Muscle of arm (tissue), 12 donors: Measurements from ENCODE around the gene PPP2R5E. TPM values are rescaled to one million over a fixed set of nuclear protein-coding genes. Genes with fewer than 3 reads are reported as not detected.

ENCODE experiments used
- DNase-seq: peaks from one replicate; pipeline ENCODE4 v3.0.0-alpha.2; 2013
- polyA plus RNA-seq, 12 donors: library from polyadenylated mRNA; unstranded; fragments of 120-200 nt; gene quantifications; one replicate each; pipeline ENCODE4 v1.2.1, GENCODE V29; 2013; ENCODE audit not compliant: insufficient read length in 12 of 12

Gene PPP2R5E
- polyA plus RNA-seq, 12 donors: 17.8 to 31.0 (median 24.8) TPM; not detected in 1

DNA sequence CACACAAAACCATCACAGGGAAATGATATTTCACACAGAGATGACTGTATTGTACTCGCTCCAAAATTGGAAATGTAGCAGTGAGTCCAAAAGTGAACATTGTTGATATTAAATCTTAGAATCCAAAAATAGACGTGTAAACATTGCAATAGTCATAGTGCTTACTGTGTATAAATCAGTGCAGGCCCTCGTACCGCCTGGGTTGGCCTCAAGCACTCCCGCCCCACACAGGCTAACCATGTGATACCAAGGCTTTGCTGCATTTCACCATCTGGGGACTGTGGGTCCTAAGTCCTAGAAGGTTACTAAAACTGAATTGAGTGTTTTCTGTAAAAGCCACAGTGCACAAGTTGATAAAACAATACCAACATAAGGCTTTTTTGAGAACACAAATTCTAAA lies 107.3 kb downstream of the PPP2R5E start:
- DNase-seq: no peak

DNA sequence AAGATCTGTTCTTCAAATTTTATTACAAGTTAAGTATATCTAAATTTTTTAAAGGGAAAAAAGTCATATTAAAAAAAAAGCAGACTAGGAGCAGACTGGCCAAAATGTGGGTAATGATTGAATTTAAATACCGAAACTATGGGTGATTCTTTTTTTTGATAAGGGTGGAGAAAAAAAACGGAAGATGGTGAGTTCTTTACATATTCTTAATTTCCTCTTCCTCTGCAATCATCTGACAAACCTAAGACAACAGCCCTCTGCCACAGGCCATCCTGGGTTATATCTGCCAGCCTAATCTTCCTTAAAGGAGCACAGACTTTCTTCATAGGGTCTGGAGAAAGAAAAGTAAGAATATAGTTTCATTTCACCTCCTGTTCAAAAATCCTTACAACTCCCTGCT lies 108.0 kb downstream of the PPP2R5E start:
- DNase-seq: no peak

DNA sequence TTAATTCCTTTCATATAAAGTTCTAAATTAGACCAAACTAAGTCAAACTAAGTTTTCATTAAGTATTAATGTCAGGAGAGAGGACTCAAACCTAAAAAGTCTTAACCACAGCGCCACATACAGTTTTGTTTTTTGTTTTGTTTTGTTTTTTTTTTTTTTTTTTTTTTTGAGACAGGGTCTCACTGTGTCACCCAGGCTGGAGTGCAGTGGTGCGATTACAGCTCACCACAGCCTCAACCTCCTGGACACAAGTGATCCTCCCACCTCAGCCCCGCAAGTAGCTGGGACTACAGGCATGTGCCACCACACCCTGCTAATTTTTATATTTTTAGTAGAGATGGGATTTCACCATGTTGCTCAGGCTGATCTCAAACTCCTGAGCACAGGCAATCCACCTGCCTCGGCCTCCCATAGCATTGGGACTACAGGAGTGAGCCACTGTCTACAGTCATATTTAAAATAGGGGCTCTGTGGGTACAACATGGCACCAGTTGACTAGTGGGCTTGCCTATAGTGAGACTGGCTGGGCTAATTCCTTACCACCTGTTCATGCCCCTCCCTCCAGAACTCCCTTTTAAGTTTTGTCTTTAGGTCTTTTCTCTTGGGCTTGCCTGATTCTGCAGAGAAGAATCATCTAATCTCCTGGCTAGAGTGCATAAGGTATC lies 110.2 kb downstream of the PPP2R5E start:
- no peak for DNase-seq

DNA sequence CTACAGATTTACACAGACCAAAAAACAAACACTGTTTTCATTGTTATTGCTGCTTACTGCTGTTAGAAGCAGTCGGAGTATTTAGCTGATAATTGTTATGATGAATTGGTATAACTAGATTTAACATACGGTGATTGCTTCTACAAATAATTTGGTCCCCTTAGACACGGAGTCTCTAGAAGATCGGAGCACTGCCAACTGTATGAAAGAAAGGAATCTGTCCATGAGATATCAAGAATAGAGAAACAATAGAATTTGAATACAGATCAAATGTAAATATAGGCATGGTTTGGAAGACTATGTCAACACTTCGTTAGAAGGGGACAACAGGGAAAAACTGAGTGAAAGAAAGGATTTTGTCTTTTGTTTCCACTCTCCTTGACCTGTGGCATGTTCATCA lies 110.9 kb downstream of the PPP2R5E start:
- no peak for DNase-seq

DNA sequence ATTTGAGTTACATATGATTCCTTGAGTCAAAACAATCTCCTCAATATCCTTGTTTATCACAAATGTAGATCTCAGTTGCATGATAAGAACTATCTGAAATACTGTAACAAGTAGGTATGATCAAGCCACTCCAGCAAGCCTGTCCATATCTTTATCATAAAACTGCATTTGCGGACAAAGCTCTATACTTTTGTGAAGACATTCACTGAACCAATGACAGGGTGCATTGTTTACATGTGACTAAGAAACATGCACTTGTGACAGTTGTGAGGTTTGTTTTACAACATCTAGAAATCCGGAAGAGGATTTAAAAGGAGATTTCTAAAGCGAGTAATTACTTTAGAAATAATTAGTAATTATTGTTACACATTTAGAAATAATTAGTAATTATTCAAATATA lies 111.7 kb downstream of the PPP2R5E start:
- no peak for DNase-seq

DNA sequence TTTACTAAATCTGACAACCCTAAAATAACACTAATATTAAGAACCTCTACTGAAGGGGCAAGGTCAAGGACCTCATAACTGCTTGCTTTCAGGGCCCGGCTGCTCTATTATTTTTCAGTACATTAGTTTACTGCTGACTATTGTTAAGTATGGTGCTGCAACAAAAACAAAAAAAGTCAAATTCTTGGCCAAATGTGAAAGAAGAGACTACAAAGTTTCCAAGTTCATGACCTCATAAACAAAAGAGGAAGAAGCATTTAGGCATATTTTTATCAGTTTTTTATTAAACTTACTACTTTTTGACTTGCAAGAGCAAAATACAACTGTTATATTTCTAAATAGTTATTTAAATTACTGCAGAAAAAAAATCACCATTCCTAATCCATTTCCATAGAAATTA lies 114.7 kb downstream of the PPP2R5E start:
- DNase-seq: no peak

DNA sequence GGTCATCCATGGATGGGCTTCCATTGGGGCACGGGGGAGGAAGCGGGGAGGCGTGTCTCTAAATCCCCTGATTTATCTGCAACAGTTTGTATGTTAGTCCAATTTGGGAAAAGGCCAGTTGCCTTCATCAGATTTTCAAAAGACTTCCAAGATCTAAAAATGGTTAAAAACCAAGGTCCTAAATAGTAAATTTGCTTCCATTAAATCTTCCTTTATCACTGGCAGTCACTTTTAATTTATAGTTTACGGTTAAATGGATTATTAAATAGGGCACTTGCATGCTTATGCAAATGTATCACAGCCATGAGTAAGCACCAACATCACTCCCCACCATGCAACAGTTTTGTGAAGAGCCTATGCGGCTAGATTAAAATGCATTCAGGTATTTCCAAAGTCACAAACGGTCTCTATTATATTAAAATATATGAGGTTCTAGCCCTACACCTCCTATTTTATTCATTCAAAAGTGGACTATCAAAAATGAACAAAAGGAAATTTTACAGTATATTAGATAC lies 116.3 kb downstream of the PPP2R5E start:
- no peak for DNase-seq

DNA sequence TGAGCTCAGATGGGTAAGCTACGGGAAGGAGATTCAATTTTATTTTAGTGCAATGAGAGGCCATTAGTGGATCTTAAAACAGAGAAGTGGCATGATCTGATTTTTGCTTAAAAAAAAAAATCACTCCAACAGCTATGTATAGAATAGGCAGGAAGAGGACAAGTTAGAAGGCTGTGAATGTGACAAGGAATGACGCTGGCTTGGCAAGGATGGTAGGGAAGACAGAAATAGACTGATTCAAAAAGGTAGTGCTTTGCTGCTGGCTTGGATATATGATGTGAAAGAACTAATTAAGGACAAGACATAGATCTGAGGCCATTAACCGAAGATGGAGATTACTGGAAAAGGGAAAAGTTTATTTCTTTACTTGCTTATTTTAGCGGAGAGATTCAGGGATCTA lies 119.3 kb downstream of the PPP2R5E start:
- no peak for DNase-seq

DNA sequence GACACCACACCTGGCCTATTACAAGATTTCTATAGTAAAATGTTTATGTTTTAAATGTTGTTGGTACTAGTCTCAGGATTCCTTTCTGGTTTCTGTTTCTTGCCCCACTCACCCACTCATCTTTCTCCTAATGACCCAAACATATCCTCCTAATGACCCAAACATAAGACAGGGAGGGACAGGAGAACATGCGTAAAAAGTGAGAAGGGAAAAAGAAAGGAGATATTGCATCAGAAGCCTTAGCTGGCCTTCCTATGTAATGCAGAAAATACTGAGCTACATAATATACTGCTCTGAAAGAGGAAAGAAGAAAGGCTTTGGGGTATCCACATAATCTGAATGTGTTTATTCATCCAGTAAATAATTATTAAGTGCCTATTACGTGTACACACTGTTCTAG lies 119.8 kb downstream of the PPP2R5E start:
- no peak for DNase-seq

DNA sequence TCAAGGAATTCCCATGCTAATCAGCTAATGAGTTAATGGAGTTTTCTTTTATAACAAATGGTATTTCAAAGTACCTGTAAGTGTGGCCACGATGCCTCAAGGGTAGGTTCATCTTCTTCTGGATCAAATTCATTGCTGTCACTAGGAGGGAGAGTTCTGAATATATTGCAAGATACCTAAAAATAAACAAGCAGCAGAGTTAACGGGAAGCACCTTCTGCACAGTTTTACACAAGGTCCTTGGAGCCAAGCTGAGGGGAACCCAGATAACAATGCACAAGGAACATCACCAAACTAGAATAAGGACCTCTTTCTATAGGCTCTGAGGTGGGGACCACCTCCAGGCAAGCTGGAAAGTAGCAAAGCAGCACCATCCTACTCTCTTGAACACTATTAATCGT lies 121.3 kb downstream of the PPP2R5E start:
- DNase-seq: no peak

DNA sequence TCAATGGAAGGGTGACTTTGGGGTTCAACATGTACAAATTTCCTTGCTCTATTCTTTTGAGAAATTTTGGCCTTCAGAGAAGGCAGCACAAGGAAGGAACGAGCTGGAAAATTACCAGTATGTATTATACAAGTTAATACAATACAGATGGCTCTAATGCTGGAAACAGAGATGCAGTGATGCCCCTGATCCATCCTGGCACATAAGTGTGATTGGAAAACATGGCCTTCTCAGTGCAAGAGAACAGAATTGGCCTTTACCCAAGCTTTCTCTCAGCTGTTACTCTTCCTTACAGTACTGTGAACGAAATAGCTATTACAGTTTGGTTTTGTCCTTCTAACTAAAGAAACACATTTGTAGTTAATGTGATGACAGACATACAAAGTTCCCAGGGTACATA lies 122.0 kb downstream of the PPP2R5E start:
- no peak for DNase-seq

DNA sequence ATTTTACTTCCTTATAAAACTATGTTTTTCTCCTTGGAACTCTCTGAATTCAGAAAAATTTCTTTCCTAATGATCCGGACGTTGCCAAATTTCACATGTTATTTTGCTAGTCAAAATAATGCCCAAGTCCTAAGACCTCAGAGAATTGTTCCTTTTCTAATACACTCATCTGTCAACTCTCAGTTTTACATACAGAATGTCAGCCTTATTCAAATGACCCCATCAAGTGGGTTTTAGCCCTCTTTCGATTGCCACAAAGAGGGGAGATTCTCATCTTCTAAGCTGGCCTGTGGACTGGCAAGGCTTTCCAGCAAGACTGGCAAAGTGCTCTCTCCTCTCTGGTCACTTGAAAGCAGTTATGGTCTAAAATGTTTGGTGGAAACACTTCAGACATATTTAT lies 125.2 kb downstream of the PPP2R5E start:
- no peak for DNase-seq

DNA sequence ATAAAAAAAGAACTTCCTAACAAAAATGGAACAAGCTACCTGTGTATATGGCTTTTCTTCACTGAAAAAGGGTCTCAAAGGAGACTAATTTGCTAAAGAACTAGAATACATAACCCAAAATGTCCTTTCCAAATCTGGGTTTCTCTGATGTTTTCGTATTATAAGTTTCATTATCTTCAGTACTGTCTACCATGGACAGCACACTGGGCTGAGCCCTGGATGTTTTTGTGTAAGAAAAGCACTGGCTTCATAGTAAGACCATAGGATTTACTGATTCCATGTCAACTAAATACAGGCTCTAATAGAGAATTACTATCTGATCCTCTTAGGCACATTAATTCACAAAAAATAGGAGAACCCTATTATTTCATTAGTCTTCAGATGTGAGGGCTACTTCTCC lies 130.2 kb downstream of the PPP2R5E start:
- DNase-seq: no peak

DNA sequence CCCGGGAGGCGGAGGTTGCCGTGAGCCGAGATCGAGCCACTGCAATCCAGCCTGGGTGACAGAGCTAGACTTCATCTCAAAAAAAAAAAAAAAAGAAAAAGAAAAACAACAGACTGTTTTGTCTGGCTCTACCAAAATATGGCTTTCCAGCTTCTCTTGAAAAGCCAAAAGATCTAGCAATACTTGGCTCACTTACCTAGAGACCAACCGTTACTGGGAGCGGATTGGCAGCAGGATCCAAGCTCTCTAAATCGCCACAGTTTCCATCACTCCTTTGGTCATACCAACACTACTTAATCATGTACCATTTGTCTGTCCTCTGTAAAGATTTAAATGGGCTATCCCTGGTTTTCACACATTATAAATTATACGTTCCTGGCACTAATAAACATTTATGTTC lies 136.8 kb downstream of the PPP2R5E start:
- DNase-seq: no peak

DNA sequence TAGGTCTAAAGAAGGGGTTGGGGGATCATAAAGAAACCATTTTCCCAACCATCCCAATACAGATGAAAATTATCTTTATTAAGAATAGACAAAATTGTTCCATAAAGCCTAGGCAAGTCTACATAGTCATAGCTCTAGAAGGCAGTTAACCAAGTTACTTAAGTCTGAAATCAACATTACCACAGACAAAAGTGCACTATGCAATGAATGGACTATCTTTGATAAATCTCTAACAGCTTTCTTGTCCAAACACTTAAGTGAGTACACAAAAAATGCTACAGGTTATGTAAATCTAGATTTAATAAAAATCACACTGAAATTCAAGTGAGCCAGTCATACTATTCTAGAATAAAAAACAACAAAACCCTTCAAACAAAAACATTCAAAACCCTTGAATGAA lies 137.5 kb downstream of the PPP2R5E start:
- DNase-seq: no peak

DNA sequence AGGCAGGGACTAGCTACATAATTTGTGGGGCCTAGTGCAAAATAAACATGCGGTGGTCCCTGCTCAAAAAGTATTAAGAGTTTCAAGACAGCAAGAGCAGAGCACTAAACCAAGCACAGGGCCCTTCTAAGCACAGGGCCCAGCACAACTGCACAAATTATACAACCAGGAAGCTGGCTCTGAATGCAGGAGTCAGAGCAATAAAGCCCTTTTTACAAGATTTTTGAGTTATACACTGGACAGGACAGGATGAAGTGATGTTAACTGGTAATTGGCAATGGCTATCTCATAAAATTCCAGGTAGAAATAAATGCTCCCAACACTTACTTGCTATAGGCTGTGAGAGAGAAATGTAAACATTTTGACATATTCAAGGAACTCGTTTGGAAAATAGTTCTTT lies 138.3 kb downstream of the PPP2R5E start:
- no peak for DNase-seq

DNA sequence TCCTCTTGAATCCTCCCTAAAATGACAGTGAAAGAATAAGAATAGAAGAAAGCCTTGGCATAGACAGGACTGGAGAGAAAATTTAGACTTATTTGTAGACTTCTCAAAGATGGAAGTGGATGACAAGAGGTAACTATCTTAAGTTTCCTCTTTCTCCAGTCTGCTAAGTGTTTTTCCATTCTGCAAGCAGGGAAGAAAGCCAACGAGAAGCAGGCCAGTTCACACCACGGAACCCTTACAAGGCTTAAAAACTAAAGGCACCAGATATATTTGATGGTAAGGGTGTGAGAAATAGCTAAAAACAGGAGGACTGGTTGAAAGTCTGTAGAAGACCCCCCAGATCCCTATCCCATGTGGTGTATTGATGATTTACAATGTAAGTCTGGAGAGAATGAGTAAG lies 141.5 kb downstream of the PPP2R5E start:
- DNase-seq: peak; percentile 43

DNA sequence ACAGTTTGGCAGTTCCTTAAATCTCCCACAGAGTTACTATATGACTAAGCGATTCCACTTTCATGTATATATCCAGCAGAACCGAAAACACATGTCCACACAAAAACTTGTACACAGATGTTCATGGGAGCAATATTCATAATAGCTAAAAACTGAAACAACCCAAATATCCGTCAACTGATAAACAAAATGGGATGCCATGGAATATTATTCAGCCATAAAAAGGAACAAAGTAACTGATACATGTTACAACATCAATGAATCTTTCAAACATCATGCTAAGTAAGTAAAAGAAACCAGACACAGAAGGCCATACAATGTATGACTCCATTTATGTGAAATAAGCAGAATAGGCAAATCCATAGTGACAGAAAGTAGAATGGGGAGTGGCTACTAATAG lies 144.2 kb downstream of the PPP2R5E start:
- no peak for DNase-seq

DNA sequence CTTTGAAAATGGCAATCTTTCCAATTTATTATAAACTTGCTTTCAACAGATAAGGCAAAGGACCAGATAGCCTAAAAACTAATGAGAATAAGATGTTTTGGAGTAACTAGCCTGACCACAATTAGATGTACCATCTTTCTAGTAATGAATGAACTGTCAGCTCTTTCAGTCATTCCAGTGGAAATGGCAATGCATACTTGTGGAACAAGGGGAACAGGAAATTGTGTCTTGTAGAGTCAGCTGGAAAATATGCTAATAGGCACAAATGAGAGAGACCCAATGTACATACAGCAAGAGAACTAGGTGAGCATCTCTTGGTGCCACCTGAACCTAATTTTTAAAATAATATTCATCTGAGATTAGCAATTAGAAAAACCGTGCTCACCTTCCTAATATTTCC lies 148.3 kb downstream of the PPP2R5E start:
- no peak for DNase-seq

DNA sequence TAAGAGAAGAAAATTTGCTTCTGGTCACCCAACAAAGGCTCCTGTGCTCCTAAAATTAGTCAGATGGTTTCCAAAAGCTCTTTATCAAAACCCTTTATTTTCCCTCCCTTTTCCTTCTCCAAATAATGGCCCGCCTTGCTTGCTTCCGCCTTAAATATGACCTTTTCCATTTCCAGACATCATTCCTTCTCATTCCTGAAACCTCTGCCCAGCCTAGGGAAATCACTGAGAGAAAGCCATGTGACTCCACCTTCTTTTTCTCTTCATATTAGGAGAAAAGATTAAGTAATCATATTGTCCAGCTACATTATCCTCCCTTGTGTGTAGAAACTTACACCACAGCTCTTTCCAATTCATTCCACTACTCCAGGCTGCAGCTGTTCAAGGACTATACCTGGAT lies 148.7 kb downstream of the PPP2R5E start:
- no peak for DNase-seq

DNA sequence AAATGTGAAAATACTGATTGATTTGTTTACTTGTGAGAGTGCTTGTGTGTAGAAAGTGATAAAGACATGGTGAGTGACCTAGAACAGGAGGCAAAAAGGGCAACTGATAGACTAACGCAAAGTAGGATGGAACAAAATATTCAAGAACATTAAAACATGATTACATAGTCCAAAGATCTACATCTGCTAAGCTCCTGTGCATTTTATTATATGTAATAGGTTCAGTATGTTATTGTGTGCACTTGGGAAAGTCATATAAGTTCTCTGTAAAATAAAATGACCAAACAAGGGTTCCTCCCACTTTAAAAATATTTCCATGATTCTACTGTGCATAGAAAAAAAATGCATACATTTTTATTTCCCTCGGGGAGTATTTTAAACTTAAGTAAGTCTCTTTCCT lies 150.2 kb downstream of the PPP2R5E start:
- no peak for DNase-seq

DNA sequence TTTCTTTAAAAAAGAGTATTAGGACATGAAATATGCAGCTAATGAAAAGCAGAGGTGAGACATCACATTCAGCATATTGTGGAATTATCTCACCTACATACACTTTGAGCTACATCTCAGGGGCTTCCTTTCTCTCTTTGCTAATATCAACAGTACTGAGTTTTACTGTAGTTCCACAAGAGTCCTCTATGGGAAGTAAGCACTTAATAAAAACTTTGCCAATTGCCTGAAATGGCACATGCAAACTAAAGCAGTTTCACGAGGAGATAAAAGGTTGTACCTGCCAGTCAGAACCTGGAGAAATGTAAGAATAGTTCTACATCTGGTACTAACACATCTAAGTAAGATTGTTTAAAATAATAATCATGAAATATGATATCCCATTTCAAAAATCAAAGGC lies 150.9 kb downstream of the PPP2R5E start:
- no peak for DNase-seq

DNA sequence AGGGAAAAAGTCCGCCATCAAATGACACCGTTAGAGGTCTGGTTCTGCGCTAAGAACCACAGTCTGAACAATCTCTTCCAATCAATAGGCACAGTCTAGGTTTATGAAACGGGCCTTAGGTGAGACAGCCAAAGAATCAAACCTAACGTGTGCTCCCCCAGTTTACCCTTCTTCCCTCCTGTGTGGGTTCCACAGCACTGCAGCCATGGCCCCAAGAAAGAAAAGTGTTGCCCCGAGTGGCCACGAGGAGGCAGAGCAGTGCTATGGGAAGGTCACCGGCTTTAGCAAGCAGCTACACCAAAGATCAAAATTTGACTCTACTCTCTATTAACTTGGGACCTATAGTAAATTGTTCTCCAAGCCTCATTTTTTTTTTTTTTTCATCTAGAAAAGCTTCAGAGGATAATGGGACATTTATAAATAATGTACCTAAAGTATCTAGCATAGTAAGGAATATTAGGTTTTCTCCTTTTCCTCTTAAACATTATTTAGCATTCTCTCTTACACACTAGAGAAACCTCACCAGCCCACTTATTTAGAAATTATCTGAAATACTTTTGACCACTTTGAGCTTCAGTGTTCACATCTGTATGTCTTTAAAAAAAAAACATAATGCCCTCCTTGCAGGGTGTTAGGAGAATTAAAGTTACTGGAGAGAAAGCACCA lies 154.3 kb downstream of the PPP2R5E start:
- DNase-seq: peak; percentile 41

DNA sequence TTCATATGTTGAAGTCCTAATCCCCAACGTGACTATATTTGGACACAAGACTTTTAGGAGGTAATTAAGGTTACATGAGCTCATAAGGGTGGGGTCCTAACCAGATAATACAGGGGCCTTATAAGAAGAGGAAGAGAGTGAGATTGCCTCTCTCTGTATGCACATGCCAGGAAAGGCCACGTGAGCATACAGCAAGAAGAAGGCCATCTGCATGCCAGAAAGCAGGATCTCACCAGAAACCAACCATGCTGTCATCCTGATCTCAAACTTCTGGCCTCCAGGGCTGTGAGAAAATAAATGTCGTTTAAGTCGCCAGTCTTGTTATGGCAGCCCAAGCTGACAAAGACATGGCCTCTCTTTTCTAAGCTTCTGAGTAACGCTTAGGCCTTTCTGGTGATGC lies 155.5 kb downstream of the PPP2R5E start:
- no peak for DNase-seq
